Peyer's patch (tissue), 4 donors: Measurements from ENCODE around the gene RSAD1.

Source experiments
- POLR2A ChIP-seq, 2 donors: fragments of 450-650 bp; IDR thresholded peaks; one replicate each; pipeline ENCODE4 v1.5.1; 2017; ENCODE audit warnings: antibody characterized with exemption in 2 of 2, mild to moderate bottlenecking in 2 of 2, moderate library complexity in 2 of 2
- TF ChIP-seq, protein P1 (sequence below), 6 experiments: fragments of 450-650 bp in 4 of 6; fragments of 200-600 bp in 2 of 6; sonication (generic) in 1 of 6; IDR thresholded peaks; one replicate each; pipeline ENCODE4 v1.5.1; 2017 to 2019; ENCODE audit warnings: antibody characterized with exemption in 6 of 6, mild to moderate bottlenecking in 3 of 6, moderate library complexity in 1 of 6

DNA sequence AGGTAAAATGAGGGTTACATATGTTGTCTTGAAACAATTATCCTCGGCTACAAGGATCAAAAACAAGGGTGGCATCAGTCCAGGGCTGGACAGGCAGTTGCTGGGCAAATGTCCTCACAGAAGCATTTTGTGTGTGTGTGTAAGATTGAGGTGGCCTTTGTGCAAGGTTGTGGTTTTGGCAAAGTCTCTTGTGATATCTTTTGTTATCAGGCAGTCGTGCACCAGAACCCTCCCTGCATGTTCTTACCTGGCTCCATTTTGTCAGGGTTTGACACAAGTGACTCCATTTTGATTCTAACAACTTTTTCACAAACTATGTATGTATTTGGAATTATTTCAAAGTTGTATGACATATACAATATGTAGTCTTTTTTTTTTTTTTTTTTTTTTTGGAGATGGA, 30.0 kb upstream of the RSAD1 start:
- no peak for TF ChIP-seq POLR2A (IDR thresholded peaks at IDR 0.05)
- TF ChIP-seq, protein P1, sequence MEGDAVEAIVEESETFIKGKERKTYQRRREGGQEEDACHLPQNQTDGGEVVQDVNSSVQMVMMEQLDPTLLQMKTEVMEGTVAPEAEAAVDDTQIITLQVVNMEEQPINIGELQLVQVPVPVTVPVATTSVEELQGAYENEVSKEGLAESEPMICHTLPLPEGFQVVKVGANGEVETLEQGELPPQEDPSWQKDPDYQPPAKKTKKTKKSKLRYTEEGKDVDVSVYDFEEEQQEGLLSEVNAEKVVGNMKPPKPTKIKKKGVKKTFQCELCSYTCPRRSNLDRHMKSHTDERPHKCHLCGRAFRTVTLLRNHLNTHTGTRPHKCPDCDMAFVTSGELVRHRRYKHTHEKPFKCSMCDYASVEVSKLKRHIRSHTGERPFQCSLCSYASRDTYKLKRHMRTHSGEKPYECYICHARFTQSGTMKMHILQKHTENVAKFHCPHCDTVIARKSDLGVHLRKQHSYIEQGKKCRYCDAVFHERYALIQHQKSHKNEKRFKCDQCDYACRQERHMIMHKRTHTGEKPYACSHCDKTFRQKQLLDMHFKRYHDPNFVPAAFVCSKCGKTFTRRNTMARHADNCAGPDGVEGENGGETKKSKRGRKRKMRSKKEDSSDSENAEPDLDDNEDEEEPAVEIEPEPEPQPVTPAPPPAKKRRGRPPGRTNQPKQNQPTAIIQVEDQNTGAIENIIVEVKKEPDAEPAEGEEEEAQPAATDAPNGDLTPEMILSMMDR (IDR thresholded peaks at IDR 0.05) = no peak
